HG03558 (cell line): ENCODE results near the gene C1QTNF8.

Experiments
- ATAC-seq: cut with Tn5 transposase; IDR thresholded peaks from one replicate; pipeline ENCODE4 v1.9.1; 2021; ENCODE audit warnings: moderate number of reproducible peaks; ENCODE audit not compliant: unreplicated experiment; ENCODE audit errors: extremely low read depth

The C1QTNF8 gene, protein sequence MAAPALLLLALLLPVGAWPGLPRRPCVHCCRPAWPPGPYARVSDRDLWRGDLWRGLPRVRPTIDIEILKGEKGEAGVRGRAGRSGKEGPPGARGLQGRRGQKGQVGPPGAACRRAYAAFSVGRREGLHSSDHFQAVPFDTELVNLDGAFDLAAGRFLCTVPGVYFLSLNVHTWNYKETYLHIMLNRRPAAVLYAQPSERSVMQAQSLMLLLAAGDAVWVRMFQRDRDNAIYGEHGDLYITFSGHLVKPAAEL

DNA sequence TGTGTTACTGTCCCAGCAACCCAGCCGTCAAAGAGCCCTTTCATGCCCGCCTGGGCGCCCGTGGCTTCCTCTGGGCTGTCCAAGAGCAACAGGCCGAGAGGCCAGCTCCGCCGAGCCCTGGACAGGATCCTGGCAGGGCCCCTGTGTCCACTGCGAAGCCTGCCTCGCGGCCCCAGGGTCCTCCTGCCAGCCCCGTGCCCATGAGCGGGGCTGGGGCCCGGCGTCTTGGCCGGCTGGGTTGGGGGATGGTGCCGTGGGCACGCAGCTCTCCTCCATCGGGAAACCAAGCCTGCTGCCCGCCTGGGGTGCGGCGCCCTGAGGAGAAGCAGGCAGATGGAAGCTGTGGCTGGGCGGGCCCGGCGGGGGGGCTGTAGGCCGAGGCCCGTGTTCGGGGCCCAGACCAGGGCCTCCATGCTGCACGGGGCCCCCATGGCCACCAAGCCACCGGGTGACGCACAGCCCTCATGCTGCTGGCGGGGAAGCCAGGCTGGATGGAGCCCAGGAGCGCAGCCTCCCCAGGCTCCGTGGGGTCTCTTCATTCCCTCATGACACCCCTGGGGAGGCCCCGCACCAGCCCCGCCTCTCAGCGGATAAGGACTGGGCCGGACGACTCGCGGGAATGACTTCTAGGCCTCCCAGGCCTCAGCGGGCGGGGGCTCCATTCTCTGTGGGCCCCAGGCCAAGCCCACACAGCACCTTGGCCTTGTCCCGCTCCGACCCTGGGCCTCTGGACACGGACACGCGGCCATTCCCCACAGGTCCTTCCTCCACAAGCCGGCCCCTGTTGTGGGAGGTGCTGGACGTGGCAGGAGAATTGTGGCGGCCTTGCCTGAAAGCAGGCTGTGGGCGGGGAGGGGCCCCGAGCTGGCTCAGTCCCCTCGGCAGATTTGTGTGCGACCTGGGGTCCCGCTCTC is at the start of gene C1QTNF8:
Gene C1QTNF8, minus strand, starts transcription at position 76 of the 914 bp plus-strand sequence. CDS start 1,322 bp downstream, outside the sequence.
- no peak for ATAC-seq

DNA sequence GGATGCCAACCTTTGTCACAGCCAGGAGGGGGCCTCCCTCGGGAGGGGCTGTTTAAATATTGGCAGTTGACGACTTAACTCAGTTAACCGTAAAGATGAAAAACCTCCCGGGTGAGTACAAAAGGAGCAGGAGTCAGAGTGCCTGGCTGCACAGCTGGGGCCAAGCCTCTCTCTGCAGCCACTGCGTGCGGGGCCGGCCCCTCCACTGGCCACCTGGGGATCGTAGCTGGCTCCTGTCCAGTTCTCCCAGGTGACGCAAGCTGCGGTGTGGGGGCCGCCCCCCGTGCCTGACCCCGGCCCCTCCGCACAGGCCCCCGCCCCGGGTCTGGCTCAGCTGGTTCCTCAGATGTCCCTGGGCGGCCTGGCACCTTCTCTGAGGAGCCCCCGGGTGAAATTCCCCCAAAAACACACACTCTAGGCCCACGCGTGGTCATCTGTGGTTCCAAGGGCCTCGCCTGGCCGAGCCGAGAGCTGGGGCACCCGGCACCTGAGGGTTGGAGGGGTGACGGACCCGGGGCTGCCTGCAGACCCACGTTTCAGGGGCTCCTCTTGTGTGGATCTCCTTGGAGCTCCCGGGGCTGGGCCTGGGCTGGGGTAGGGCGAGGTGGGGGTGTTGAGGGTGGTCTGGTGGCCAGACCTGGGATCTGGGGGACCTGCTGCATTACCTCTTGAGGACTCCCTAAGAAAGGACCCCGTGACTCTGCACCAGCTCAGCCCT is 49.5 kb upstream of the C1QTNF8 start:
- no peak for ATAC-seq

- no peak for ATAC-seq
Measured at GRCh38 chr16:1144476-1145382, 48.7 kb upstream of the C1QTNF8 start.

- ATAC-seq = no peak
Measured at GRCh38 chr16:1143761-1144450, 47.9 kb upstream of the C1QTNF8 start.

DNA sequence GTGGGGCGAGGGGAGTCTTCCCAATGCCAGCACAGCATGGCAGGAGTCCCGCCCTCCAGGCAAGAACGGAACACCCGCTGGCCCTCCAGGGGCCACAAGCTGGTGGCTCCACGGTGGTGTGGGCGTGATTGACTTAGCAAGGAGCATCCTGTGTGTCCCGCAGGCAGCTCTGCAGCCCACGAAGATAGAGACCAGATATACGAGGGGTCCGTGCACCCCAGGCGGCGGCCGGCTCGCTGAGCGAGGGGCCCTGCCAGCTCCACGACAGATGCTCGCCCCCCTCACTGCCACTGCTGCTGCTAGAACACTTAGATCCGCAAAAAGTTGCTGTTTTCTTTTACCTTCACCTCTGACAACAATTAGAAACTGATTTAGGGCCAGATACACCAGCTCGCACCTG is 46.9 kb upstream of the C1QTNF8 start:
- no peak for ATAC-seq

DNA sequence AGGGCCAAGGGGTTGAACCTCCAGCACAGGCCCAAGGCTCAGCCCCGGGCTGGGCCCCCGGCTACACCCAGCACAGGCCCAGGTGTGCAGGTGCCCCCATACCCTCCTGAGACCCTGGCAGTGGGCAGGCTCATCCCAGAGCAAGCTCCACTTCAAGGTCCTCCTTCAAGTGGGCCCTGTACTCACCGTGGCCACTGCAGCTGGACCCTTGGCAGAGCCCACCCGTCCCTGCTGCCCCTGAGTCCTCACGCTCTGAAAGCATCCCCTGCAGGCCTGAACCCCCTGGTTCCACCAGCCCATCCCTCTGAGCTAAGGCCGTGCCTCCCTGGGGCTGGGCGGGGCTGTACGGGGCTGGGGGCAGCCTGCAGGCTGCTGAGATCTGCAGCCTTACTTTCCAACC is 45.7 kb upstream of the C1QTNF8 start:
- no peak for ATAC-seq

DNA sequence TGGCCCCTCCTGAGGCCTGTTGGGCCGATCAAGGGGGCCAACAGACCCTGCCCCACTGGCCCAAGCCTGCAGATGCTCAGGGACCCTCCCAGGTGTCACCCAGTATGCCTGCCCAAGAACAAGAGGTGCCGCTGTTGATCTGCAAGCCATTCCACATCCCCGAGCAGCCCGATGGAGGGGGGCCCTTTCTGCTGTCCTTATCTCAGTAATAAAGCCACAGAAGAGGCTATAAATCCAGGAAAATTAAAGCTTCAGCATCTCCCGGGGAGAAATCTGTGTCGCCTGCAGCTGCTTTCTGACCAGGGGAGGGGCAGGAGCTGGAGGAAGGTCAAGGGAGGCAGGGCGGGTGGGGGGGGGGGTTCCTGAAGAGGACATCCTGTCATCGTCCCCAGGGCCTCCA is 45.1 kb upstream of the C1QTNF8 start:
- no peak for ATAC-seq

GRCh38 chr16:1140582-1141162 is 44.6 kb upstream of the C1QTNF8 start:
- ATAC-seq = no peak

DNA sequence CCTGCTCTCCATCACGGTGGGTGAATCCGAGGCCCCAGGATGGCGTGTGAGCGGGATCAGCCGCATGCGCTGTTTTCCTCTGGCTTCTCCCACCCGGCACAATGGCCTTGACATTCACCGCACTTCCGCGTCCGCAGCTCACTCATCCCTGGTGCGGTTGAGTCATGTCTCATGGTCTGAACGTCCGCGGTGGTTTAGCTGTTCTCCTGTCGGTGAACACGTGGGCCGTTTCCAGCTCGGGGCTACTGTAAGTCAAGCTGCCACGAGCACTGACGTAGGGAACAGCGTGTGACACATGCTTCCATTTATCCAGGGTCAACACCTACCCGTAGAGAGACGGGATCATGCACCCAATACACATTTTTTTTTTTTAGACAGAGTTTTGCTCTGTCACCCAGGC is 41.6 kb upstream of the C1QTNF8 start:
- ATAC-seq = no peak

- no peak for ATAC-seq
Measured at GRCh38 chr16:1135459-1135825, 39.4 kb upstream of the C1QTNF8 start.

DNA sequence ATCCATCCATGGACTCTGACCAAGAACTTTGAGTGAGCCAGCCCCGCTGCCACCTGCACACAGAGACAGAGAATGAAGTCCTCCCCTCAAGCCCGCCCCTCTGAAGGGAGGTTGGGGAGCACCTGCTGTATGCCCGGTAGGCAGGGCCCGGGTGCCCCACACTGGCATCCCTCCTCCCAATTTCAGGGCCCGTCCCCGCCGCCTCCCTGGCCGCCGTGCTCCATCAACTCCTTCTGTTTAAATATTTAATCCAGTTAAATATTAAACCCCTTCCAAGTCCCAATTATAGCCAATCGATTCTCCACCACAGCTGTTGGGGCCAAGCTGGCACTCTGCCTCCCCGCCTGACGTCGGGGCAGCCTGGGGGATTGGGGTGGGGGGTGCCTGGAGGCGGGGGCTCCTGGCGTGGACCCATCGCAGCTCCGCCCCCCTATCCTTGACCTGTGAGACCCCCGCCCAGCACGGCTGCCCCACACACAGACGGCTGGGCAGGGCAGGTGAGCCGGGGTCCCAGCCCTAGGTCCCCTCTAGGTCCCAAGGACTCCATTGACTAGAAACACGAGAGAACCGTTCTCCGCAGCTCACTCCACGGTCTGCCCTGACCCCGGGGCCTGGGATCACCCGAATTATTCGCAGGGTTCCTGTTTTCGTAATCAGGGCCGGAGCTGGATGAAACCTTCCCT is 38.9 kb upstream of the C1QTNF8 start:
- ATAC-seq = no peak

DNA sequence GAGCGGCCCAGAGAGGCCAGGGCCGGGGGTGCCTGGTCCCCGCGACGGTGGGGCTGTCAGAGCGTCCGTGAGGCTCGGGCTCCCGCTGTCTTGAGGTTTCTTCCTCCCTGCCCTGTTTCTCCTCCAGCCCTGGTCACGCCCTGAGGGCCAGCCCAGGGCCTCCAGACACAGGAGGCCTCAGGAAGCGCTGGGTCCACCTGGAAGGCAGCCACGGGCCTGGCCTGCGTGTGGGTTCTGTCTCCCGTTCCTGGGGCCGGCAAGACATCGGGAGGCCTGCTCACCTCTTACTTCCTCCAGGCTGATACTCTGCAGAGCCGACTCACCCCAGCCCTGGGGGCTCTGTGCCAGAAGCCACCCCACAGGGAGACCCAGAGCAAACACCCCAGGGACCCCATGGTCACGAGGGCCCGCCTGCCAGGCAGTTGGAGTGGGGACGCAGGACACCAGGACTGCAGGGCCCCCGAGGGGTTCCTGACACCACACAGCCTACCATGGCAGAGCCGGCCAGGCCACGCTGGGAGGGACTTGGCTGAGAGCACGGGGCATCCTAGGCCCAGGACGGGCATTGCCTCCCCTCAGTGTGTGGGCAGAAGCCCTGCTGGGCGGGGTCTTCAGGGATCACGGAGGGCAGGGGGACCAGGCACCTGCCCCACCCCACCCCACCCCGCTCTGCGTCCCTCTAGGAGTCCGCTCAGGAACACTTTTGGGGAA is 37.9 kb upstream of the C1QTNF8 start:
- ATAC-seq = no peak

- no peak for ATAC-seq
Measured at GRCh38 chr16:1133271-1133670, 37.2 kb upstream of the C1QTNF8 start.

DNA sequence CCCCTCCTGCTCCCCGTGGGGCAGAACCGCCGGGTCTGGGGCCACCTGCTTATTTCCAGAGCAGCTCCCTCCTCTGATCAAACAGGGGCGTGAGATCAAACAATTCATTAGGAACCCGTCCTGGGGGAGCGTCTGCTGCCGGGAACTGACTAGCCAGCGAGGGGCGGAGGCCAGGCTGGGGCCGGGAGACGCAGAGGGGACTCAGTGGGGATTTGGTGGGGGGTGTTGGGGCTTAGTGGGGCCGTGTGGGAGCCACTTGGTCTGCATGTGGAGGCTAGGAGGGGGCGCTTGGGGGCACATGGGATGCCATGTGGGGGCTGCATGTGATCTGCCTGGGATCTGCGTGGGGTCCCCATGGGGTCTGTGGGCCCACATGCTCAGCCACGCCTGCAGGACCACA is 36.4 kb upstream of the C1QTNF8 start:
- ATAC-seq = no peak

DNA sequence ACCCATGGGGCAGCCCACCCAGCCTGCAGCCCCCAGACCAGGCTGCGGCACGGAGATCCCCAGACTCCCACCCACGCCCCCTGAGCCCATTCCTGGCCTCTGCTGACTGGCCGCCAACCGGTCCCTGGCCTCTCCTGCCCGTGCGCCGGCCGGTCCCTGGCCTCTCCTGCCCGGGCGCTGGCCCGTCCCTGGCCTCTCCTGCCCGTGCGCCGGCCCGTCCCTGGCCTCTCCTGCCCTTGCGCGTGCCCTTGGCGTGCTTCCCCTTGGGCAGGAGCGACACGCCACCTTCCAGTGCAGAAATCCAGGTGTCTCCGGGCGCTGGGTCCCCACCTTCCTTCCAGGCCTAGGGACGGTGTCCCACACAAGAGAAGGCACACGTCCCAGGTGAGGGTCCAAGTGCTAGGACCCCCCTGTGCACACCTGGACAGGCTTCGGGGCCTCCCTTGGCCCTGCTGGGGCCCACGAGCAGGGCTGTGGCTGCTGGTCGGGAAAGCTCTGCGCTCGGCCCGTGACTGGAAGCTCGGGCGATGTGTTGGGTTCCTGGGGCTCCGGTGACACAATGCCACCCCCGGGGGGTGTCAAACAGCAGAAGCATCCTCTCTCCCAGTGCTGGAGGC is 35.4 kb upstream of the C1QTNF8 start:
- no peak for ATAC-seq

DNA sequence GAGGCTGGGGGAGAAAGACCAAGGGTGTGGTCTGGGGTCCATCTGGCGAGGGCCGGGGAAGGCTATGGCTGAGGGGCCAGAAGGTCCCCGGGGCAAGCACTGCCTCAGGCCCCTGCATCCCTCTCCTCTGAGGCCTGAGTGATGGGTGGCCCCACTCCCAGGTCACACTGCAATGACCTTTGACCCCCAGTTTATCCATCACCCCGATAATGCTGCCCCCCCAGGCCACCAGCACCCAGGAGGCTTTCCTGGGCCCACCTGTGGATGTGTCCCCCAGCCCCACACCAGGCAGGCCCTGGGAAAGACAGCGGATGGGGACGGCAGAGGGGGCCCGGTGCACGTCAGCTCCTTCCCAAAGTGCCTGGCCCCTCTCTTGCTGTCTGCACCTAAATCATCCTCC is 34.3 kb upstream of the C1QTNF8 start:
- no peak for ATAC-seq

DNA sequence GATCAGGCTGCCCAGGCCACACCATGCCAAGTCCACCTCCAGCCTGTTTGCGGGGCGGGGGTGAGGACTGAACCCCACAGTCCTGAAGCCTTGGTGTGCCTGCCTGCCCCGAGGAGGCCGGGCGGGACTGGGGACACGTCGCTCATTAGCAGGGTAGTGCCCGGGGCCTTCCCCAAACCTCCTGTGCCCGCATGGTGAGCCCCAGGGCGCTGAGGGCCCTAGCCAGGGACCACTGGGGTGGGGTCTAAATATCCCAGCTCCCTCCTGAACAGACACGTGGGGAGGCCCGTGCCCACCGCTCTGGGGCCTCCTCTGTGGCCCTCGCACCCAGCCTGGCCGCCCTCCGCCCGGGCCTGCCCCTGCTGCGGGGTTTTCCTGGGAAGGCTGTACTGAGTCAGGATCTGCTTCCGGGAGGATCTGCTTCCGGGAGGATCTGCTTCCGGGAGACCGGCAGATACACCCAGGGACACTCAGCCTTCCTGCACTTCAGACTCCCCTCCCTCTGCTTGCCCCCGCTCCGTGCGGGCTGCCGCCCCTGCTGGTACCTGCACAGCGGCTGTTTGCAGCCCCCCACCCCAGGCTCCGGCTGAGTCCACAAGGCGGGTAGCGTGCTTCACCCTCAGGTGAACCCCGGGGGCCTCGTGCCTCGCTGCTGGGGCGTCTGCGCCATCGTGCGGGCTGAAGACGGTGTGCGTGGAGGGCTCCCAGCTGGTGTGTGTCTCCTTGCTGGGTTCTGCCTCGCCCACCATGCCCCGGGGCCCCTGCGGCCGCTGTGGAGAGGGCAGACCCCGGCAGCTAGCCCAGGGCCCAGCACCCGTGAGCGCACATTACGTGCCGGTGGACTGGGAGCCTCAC is 33.3 kb upstream of the C1QTNF8 start:
- ATAC-seq = no peak
